Measurements from ENCODE around the gene TMC4.
"Not testable (repeated sequence)": the region's sequence is repeated elsewhere in the genome, so short reads cannot be mapped to it uniquely, and the experiment has no call there.

TMC4 gene

GRCh38 chr19:54179262-54179852, 6.4 kb upstream of the TMC4 start:
- no peak for DNase-seq (ENCODE audit: low spot score)

GRCh38 chr19:54178581-54179261, 5.8 kb upstream of the TMC4 start:
- no peak for DNase-seq (ENCODE audit: low spot score)

GRCh38 chr19:54173951-54174834, 1.2 kb upstream of the TMC4 start:
- no peak for DNase-seq (ENCODE audit: low spot score)

- no peak for DNase-seq (ENCODE audit: low spot score)
These were observed 369 bp upstream of the TMC4 start for GRCh38 chr19:54173359-54173699.

GRCh38 chr19:54171736-54172431, 1.1 kb downstream of the TMC4 start:
- DNase-seq (ENCODE audit: low spot score) = not testable (repeated sequence)

GRCh38 chr19:54169149-54169740, 3.7 kb downstream of the TMC4 start:
- no peak for DNase-seq (ENCODE audit: low spot score)

- peak; percentile 84 for DNase-seq (ENCODE audit: low spot score)
These were observed 4.6 kb downstream of the TMC4 start for GRCh38 chr19:54168174-54168917.

GRCh38 chr19:54165222-54165621, 7.7 kb downstream of the TMC4 start:
- no peak for DNase-seq (ENCODE audit: low spot score)

- DNase-seq (ENCODE audit: low spot score) = peak; percentile 69
These were observed 8.4 kb downstream of the TMC4 start for GRCh38 chr19:54164369-54165068.

- no peak for DNase-seq (ENCODE audit: low spot score)
These were observed 10.1 kb downstream of the TMC4 start for GRCh38 chr19:54162884-54163283.

- DNase-seq (ENCODE audit: low spot score) = peak; percentile 91
These were observed 10.6 kb downstream of the TMC4 start for GRCh38 chr19:54162241-54162805.

- no peak for DNase-seq (ENCODE audit: low spot score)
These were observed 12.1 kb downstream of the TMC4 start for GRCh38 chr19:54160854-54161253.

GRCh38 chr19:54160182-54160811, 12.7 kb downstream of the TMC4 start:
- no peak for DNase-seq (ENCODE audit: low spot score)

GRCh38 chr19:54159352-54160181, 13.4 kb downstream of the TMC4 start, which contains the start of gene LENG1:
LENG1 (minus strand) TSS chr19:54159721; CDS start chr19:54159695, 26 bp downstream.
- DNase-seq (ENCODE audit: low spot score) = peak; percentile 100

- DNase-seq (ENCODE audit: low spot score) = no peak
These were observed 14.1 kb downstream of the TMC4 start for GRCh38 chr19:54158812-54159351.

GRCh38 chr19:54156953-54157352, 16.0 kb downstream of the TMC4 start:
- DNase-seq (ENCODE audit: low spot score) = no peak

- no peak for DNase-seq (ENCODE audit: low spot score)
These were observed 16.5 kb downstream of the TMC4 start for GRCh38 chr19:54156490-54156889.

GRCh38 chr19:54155694-54156093, 17.3 kb downstream of the TMC4 start:
- no peak for DNase-seq (ENCODE audit: low spot score)

All from SW480 (cell line).